ENCODE data around the gene KRCC1.

DNA sequence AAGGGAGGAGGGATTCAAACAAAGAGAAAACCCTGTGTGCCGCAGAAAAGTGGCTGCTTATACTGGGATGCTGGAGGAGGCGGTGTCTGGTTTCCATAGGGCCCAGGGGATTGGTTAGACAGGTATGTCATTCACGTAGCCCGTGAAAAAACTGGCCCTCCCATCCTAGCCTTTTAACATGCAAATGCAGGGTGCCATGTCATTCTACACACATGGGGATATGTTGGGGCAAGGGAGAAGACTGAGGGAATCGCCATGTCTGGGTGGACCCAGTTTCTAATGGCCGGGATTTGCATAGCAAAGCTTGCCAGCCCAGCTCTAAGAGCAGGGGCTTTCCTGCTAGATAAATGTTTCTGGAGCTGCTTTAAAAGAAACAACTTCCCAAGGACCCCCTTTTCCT is 31.1 kb downstream of the KRCC1 start:
- TF ChIP-seq, protein P1, sequence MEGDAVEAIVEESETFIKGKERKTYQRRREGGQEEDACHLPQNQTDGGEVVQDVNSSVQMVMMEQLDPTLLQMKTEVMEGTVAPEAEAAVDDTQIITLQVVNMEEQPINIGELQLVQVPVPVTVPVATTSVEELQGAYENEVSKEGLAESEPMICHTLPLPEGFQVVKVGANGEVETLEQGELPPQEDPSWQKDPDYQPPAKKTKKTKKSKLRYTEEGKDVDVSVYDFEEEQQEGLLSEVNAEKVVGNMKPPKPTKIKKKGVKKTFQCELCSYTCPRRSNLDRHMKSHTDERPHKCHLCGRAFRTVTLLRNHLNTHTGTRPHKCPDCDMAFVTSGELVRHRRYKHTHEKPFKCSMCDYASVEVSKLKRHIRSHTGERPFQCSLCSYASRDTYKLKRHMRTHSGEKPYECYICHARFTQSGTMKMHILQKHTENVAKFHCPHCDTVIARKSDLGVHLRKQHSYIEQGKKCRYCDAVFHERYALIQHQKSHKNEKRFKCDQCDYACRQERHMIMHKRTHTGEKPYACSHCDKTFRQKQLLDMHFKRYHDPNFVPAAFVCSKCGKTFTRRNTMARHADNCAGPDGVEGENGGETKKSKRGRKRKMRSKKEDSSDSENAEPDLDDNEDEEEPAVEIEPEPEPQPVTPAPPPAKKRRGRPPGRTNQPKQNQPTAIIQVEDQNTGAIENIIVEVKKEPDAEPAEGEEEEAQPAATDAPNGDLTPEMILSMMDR (conservative IDR thresholded peaks at IDR 0.05; ENCODE audit: low read length): no peak
- TF ChIP-seq EZH2phosphoT487 (IDR thresholded peaks at IDR 0.05; ENCODE audit: borderline replicate concordance): no peak
